Keratinocyte (primary cell): ENCODE measurements around the gene TBC1D16.

Source experiments
- CTCF ChIP-seq, 3 experiments: IDR thresholded peaks in 1 of 3; conservative IDR thresholded peaks in 1 of 3; optimal IDR thresholded peaks in 1 of 3; 2 replicates in 2 of 3; 3 replicates in 1 of 3; pipeline versions ENCODE3 to v1.5.1; 2011; ENCODE audit warnings: low read length in 3 of 3, mild to moderate bottlenecking in 3 of 3, moderate library complexity in 2 of 3, control low read depth in 1 of 3, inconsistent platforms in 1 of 3; ENCODE audit not compliant: insufficient read depth in 2 of 3; ENCODE audit errors: extremely low read depth in 1 of 3
- EZH2 ChIP-seq: IDR thresholded peaks from one replicate; pipeline ENCODE4 v1.6.1; 2012; ENCODE audit warnings: inconsistent platforms, mild to moderate bottlenecking, low read length, moderate library complexity

- TF ChIP-seq CTCF (optimal IDR thresholded peaks at IDR 0.05 in 1 of 3, IDR thresholded peaks at IDR 0.05 in 1 of 3, conservative IDR thresholded peaks at IDR 0.05 in 1 of 3; ENCODE audit: extremely low read depth in 1 of 3, insufficient read depth in 2 of 3, low read length in 3 of 3) (no peak), EZH2 (no peak)
Observed at GRCh38 chr17:79890706-79891105, 145.0 kb downstream of the TBC1D16 start.
